PC-9 (cell line): ENCODE results near the gene PMEL. TPM values are rescaled to one million over a fixed set of nuclear protein-coding genes. Genes with fewer than 3 reads are reported as not detected.

Experiments
- BruUV-seq: library from RNA; stranded (reverse); fragments of 400-500 nt; replicated peaks from 2 replicates; lab custom pipeline; 2021; lab: Mats Ljungman, UMichigan
- CTCF ChIA-PET: fragments of 300-600 bp; sonication (Branson Sonifier 250); formaldehyde crosslinking; loops from one replicate; lab custom pipeline; 2022; ENCODE audit warnings: antibody characterized with exemption; lab: Charles Lee
- POLR2A ChIA-PET: fragments of 300-600 bp; sonication (Branson Sonifier 250); formaldehyde crosslinking; loops from one replicate; lab custom pipeline; 2022; ENCODE audit warnings: antibody characterized with exemption; ENCODE audit not compliant: unreplicated experiment; lab: Charles Lee
- DNase-seq, 2 experiments: peaks; one replicate each; pipeline versions ENCODE4 v3.0.0 to v3.0.0-alpha.2; 2015 to 2022; ENCODE audit warnings: mixed read lengths in 1 of 2
- H2AFZ ChIP-seq: fragments of 200-600 bp; sonication (generic); 2 replicates; pipeline ENCODE4 v1.8.1; 2017; ENCODE audit warnings: antibody characterized with exemption
- H3F3A ChIP-seq: fragments of 200-600 bp; sonication (generic); 2 replicates; pipeline ENCODE4 v1.8.1; 2017; ENCODE audit warnings: antibody characterized with exemption, mild to moderate bottlenecking, low read depth; ENCODE audit not compliant: insufficient read depth
- H3K27ac ChIP-seq: fragments of 200-600 bp; sonication (generic); 2 replicates; pipeline ENCODE4 v1.6.1; 2016; ENCODE audit warnings: mixed run types
- H3K27me3 ChIP-seq: fragments of 200-600 bp; sonication (generic); 2 replicates; pipeline ENCODE4 v1.6.1; 2016; ENCODE audit warnings: low read depth, mixed run types; ENCODE audit not compliant: insufficient read depth
- H3K36me3 ChIP-seq: fragments of 200-600 bp; sonication (generic); 2 replicates; pipeline ENCODE4 v1.6.1; 2016; ENCODE audit warnings: low read depth, mixed run types
- H3K4me1 ChIP-seq: fragments of 200-600 bp; sonication (generic); replicated peaks from 2 replicates; pipeline ENCODE4 v1.6.1; 2016; ENCODE audit warnings: mixed run types; ENCODE audit not compliant: insufficient read depth
- H3K4me2 ChIP-seq: fragments of 200-600 bp; sonication (generic); 2 replicates; pipeline ENCODE4 v1.6.1; 2017; ENCODE audit warnings: mixed run types
- H3K4me3 ChIP-seq: fragments of 200-600 bp; sonication (generic); 2 replicates; pipeline ENCODE4 v1.6.1; 2016; ENCODE audit warnings: mixed run types
- H3K79me2 ChIP-seq: fragments of 200-600 bp; sonication (generic); 2 replicates; pipeline ENCODE4 v1.6.1; 2017; ENCODE audit warnings: low read depth, mixed run types
- H3K9me2 ChIP-seq: fragments of 200-600 bp; sonication (generic); 2 replicates; pipeline ENCODE4 v1.8.1; 2017; ENCODE audit warnings: mild to moderate bottlenecking; ENCODE audit not compliant: insufficient read depth
- H3K9me3 ChIP-seq: fragments of 200-600 bp; sonication (generic); 2 replicates; pipeline ENCODE4 v1.8.1; 2016; ENCODE audit warnings: low read depth; ENCODE audit not compliant: insufficient read depth
- H4K20me1 ChIP-seq: fragments of 200-600 bp; sonication (generic); 2 replicates; pipeline ENCODE4 v1.8.1; 2017; ENCODE audit not compliant: insufficient read depth
- CTCF ChIP-seq: fragments of 200-600 bp; sonication (generic); conservative IDR thresholded peaks from 2 replicates; pipeline ENCODE4 v1.6.1; 2017; ENCODE audit warnings: mixed run types, antibody characterized with exemption, mild to moderate bottlenecking, moderate library complexity
- EZH2 ChIP-seq: fragments of 200-600 bp; sonication (generic); IDR thresholded peaks from 2 replicates; pipeline ENCODE4 v1.8.0; 2017; ENCODE audit warnings: antibody characterized with exemption, low read depth
- intact Hi-C: fragments of 100-400 bp; cut with micrococcal nuclease; formaldehyde crosslinking; loops from one replicate; pipeline ENCODE4 v1.10.0; 2022; ENCODE audit not compliant: unreplicated experiment
- total RNA-seq: library from RNA; stranded (reverse); gene quantifications from 2 replicates; pipeline ENCODE4 v1.2.3, GENCODE V29; 2021

Gene PMEL
- total RNA-seq, 1 experiment from 2014 or later, result 8.7 TPM

GRCh38 chr12:55972042-55972441 is 6.2 kb upstream of the PMEL start:
- H3K4me3 ChIP-seq, result peak overlapping the region; percentile 58; the same call in 1 of the 2 replicates
- H3K79me2 ChIP-seq, result peaks cover 48% of the 10 kb centered on the region

GRCh38 chr12:55970775-55971174 is 4.9 kb upstream of the PMEL start:
- no peak overlapping the region for H3K4me2 ChIP-seq
- peaks cover 10% of the 10 kb centered on the region; the same call in 1 of the 2 replicates for H3K36me3 ChIP-seq
- no peaks in the 10 kb centered on the region for H3K9me2 ChIP-seq
- no peak overlapping the region for H2AFZ ChIP-seq
- H3K9me3 ChIP-seq, result no peaks in the 10 kb centered on the region
- H3K79me2 ChIP-seq, result peaks cover 42% of the 10 kb centered on the region
- no peaks in the 10 kb centered on the region for H4K20me1 ChIP-seq
- no peaks in the 10 kb centered on the region for H3K27me3 ChIP-seq
- H3K4me1 ChIP-seq, result peaks cover 45% of the 10 kb centered on the region
- intact Hi-C loops, result loop anchor here (5.0 kb wide), 1 partner anchor 147 kb away; the partner anchor contains the start of genes RPL41 and ZC3H10
- ChIA-PET POLR2A (interaction anchor here (0.6 to 0.7 kb wide), 2 partner anchors 123 to 141 kb away, joined by 4 to 14 read pairs; partner anchors contain the start of gene DNAJC14), CTCF (no interaction called here)
- BruUV-seq, result no TSS peak
- TF ChIP-seq CTCF (no peak), EZH2 (no peak)
- 0 out of 2 replicates have a peak overlapping the region, but pooled peaks have one; percentile 86 for H3K27ac ChIP-seq
- H3K4me3 ChIP-seq, result no peak overlapping the region
- H3F3A ChIP-seq, result peaks cover 22% of the 10 kb centered on the region
- DNase-seq, result no peak

More at GRCh38 chr12:55972042-55972441, 6.2 kb upstream of the PMEL start:
- TF ChIP-seq EZH2, result no peak
- no peak for TF ChIP-seq CTCF
- BruUV-seq, result no TSS peak
- H3K9me2 ChIP-seq, result no peaks in the 10 kb centered on the region
- peaks cover 10% of the 10 kb centered on the region; the same call in 1 of the 2 replicates for H3K36me3 ChIP-seq
- H3K9me3 ChIP-seq, result no peaks in the 10 kb centered on the region
- intact Hi-C loops, result loop anchor here (2.0 to 5.0 kb wide), 2 partner anchors 41 to 145 kb away; partner anchors contain the start of genes DGKA, RPL41 and ZC3H10
- CTCF ChIA-PET, result interaction anchor here (0.6 kb wide), 1 partner anchor 250 kb away, joined by 3 read pairs; no protein-coding TSS in a partner anchor
- no peaks in the 10 kb centered on the region for H4K20me1 ChIP-seq
- H3F3A ChIP-seq, result peaks cover 19% of the 10 kb centered on the region
- peak overlapping the region; percentile 88 for H3K4me2 ChIP-seq
- POLR2A ChIA-PET, result interaction anchor here (0.5 kb wide), 1 partner anchor 12 kb away, joined by 4 read pairs; no protein-coding TSS in a partner anchor
- DNase-seq, result peak; percentile 83 to 94
- no peak overlapping the region for H2AFZ ChIP-seq
- peak overlapping the region; percentile 86 for H3K27ac ChIP-seq
- peaks cover 38% of the 10 kb centered on the region for H3K4me1 ChIP-seq
- H3K27me3 ChIP-seq, result no peaks in the 10 kb centered on the region

GRCh38 chr12:55969356-55969755 is 3.5 kb upstream of the PMEL start:
- DNase-seq, result no peak
- H2AFZ ChIP-seq, result no peak overlapping the region
- no peak overlapping the region for H3K4me3 ChIP-seq
- peaks cover 25% of the 10 kb centered on the region for H3F3A ChIP-seq
- peaks cover 10% of the 10 kb centered on the region; the same call in 1 of the 2 replicates for H3K36me3 ChIP-seq
- no peaks in the 10 kb centered on the region for H3K9me2 ChIP-seq
- TF ChIP-seq EZH2, result no peak
- no peak for TF ChIP-seq CTCF
- intact Hi-C loops, result no loop called here
- H3K9me3 ChIP-seq, result no peaks in the 10 kb centered on the region
- H4K20me1 ChIP-seq, result no peaks in the 10 kb centered on the region
- H3K79me2 ChIP-seq, result peaks cover 28% of the 10 kb centered on the region
- no peaks in the 10 kb centered on the region for H3K27me3 ChIP-seq
- H3K4me2 ChIP-seq, result no peak overlapping the region
- H3K27ac ChIP-seq, result no peak overlapping the region
- CTCF ChIA-PET, result no interaction called here
- POLR2A ChIA-PET, result no interaction called here
- peaks cover 41% of the 10 kb centered on the region for H3K4me1 ChIP-seq
- BruUV-seq, result no TSS peak
